PC-3 (cell line): ENCODE results near the gene SCAANT1. TPM values are rescaled to one million over a fixed set of nuclear protein-coding genes. Genes with fewer than 3 reads are reported as not detected.

Source experiments
- ATAC-seq: fragments of 200-7000 bp; cut with Tn5 transposase; 2 replicates; pipeline ENCODE4 v1.9.1; 2020; ENCODE audit warnings: mild to moderate bottlenecking, moderate library complexity
- BruUV-seq: library from RNA; stranded (reverse); fragments of 400-500 nt; replicated peaks from 2 replicates; lab custom pipeline; 2021; lab: Mats Ljungman, UMichigan
- CTCF ChIA-PET: fragments of 300-600 bp; sonication (Branson Sonifier 250); formaldehyde crosslinking; loops from one replicate; lab custom pipeline; 2022; ENCODE audit warnings: antibody characterized with exemption; lab: Charles Lee
- POLR2A ChIA-PET: fragments of 300-600 bp; sonication (Branson Sonifier 250); formaldehyde crosslinking; loops from one replicate; lab custom pipeline; 2022; ENCODE audit warnings: antibody characterized with exemption; ENCODE audit not compliant: unreplicated experiment; lab: Charles Lee
- DNase-seq: peaks from one replicate; pipeline ENCODE4 v3.0.0-alpha.2; 2015
- H2AFZ ChIP-seq: fragments of 300-600 bp; sonication (generic); 2 replicates; pipeline ENCODE4 v1.6.0; 2016; ENCODE audit warnings: antibody characterized with exemption, low read length
- H3F3A ChIP-seq: fragments of 300-600 bp; sonication (generic); one replicate; pipeline ENCODE4 v1.6.0; 2017; ENCODE audit warnings: antibody characterized with exemption, low read length, control low read depth, mild to moderate bottlenecking; ENCODE audit not compliant: unreplicated experiment
- H3K27ac ChIP-seq: fragments of 300-600 bp; sonication (generic); 2 replicates; pipeline ENCODE4 v1.5.1; 2016; ENCODE audit warnings: mild to moderate bottlenecking, low read length
- H3K27me3 ChIP-seq: fragments of 300-600 bp; sonication (generic); 2 replicates; pipeline ENCODE4 v1.6.1; 2016; ENCODE audit warnings: low read length, mixed read lengths
- H3K36me3 ChIP-seq: fragments of 300-600 bp; sonication (generic); 2 replicates; pipeline ENCODE4 v1.6.1; 2016; ENCODE audit warnings: low read depth, mixed run types, low read length, mixed read lengths
- H3K4me1 ChIP-seq: fragments of 300-600 bp; sonication (generic); 2 replicates; pipeline ENCODE4 v1.5.1; 2016; ENCODE audit warnings: low read length; ENCODE audit not compliant: insufficient read depth
- H3K4me2 ChIP-seq: fragments of 300-600 bp; sonication (generic); 2 replicates; pipeline ENCODE4 v1.6.0; 2016; ENCODE audit warnings: low read length
- H3K4me3 ChIP-seq: fragments of 300-600 bp; sonication (generic); 2 replicates; pipeline ENCODE4 v1.5.1; 2016; ENCODE audit warnings: mild to moderate bottlenecking, low read length, mixed read lengths
- H3K79me2 ChIP-seq: fragments of 300-600 bp; sonication (generic); 2 replicates; pipeline ENCODE4 v1.6.1; 2017; ENCODE audit warnings: low read length, mixed read lengths
- H3K9ac ChIP-seq: fragments of 300-600 bp; sonication (generic); 2 replicates; pipeline ENCODE4 v1.6.0; 2016; ENCODE audit warnings: mild to moderate bottlenecking, low read length
- H3K9me2 ChIP-seq: fragments of 300-600 bp; sonication (generic); replicated peaks from 2 replicates; pipeline ENCODE4 v1.6.1; 2016; ENCODE audit warnings: mixed run types, low read length, mixed read lengths
- H3K9me3 ChIP-seq: fragments of 300-600 bp; sonication (generic); 2 replicates; pipeline ENCODE4 v1.6.1; 2016; ENCODE audit warnings: low read length, mixed read lengths
- H4K20me1 ChIP-seq: fragments of 300-600 bp; sonication (generic); 2 replicates; pipeline ENCODE4 v1.6.1; 2016; ENCODE audit warnings: low read length, mixed read lengths
- CTCF ChIP-seq: fragments of 300-600 bp; sonication (generic); conservative IDR thresholded peaks from 2 replicates; pipeline ENCODE4 v1.5.1; 2017; ENCODE audit warnings: antibody characterized with exemption, low read depth, mild to moderate bottlenecking, low read length
- EZH2 ChIP-seq: fragments of 300-600 bp; sonication (generic); IDR thresholded peaks from one replicate; pipeline ENCODE4 v1.6.1; 2017; ENCODE audit warnings: antibody characterized with exemption, mild to moderate bottlenecking, low read length; ENCODE audit not compliant: unreplicated experiment
- EZH2phosphoT487 ChIP-seq: fragments of 300-600 bp; sonication (generic); IDR thresholded peaks from 2 replicates; pipeline ENCODE4 v1.6.1; 2018; ENCODE audit warnings: mild to moderate bottlenecking, antibody characterized with exemption, low read length, borderline replicate concordance
- intact Hi-C: fragments of 100-400 bp; cut with micrococcal nuclease; formaldehyde crosslinking; loops from 2 replicates; pipeline ENCODE4 v1.9.0; 2023
- total RNA-seq: library from RNA; depleted of rRNA; stranded (reverse); fragments of >200 nt; gene quantifications from 2 replicates; pipeline ENCODE4 v1.2.3, GENCODE V29; 2014

SCAANT1 gene
- total RNA-seq, 1 experiment from 2014 or later = not detected

GRCh38 chr3:63922491-63923199 is 10.5 kb upstream of the SCAANT1 start:
- ChIA-PET POLR2A (no interaction called here), CTCF (no interaction called here)
- TF ChIP-seq CTCF = no peak
- no peak for TF ChIP-seq EZH2
- no peak for TF ChIP-seq EZH2phosphoT487
- 0 out of 2 replicates have a peak, but pooled peaks cover 5% of the 10 kb centered on the region for H4K20me1 ChIP-seq
- peaks cover 6% of the 10 kb centered on the region; the same call in 1 of the 2 replicates for H3K36me3 ChIP-seq
- no peaks in the 10 kb centered on the region for H3K9me3 ChIP-seq
- no peaks in the 10 kb centered on the region for H3K9me2 ChIP-seq
- DNase-seq (no peak), ATAC-seq (no peak)
- H3K79me2 ChIP-seq = peaks cover 11% of the 10 kb centered on the region
- H3F3A ChIP-seq = peaks cover 4% of the 10 kb centered on the region
- peaks cover 13% of the 10 kb centered on the region for H3K4me1 ChIP-seq
- H3K9ac ChIP-seq = no peak overlapping the region
- H3K27me3 ChIP-seq = no peaks in the 10 kb centered on the region
- H3K4me3 ChIP-seq = no peak overlapping the region
- no TSS peak for BruUV-seq
- H3K27ac ChIP-seq = no peak overlapping the region
- H2AFZ ChIP-seq = no peak overlapping the region
- intact Hi-C loops = no loop called here
- no peak overlapping the region for H3K4me2 ChIP-seq

GRCh38 chr3:63921741-63922482 is 9.7 kb upstream of the SCAANT1 start:
- H4K20me1 ChIP-seq = 0 out of 2 replicates have a peak, but pooled peaks cover 5% of the 10 kb centered on the region
- no TSS peak for BruUV-seq

More at GRCh38 chr3:63921741-63922482, 9.7 kb upstream of the SCAANT1 start:
- CTCF ChIA-PET = no interaction called here
- intact Hi-C loops = no loop called here
- TF ChIP-seq EZH2phosphoT487 (no peak), CTCF (no peak), EZH2 (no peak)
- no peak overlapping the region for H3K27ac ChIP-seq
- no peaks in the 10 kb centered on the region for H3K27me3 ChIP-seq
- no peak overlapping the region for H2AFZ ChIP-seq
- H3K9me2 ChIP-seq = no peaks in the 10 kb centered on the region
- ATAC-seq = no peak
- POLR2A ChIA-PET = no interaction called here
- peaks cover 11% of the 10 kb centered on the region; the same call in 1 of the 2 replicates for H3K36me3 ChIP-seq
- peaks cover 5% of the 10 kb centered on the region for H3F3A ChIP-seq
- no peak overlapping the region for H3K4me3 ChIP-seq
- no peak for DNase-seq
- H3K4me1 ChIP-seq = peaks cover 13% of the 10 kb centered on the region
- H3K9me3 ChIP-seq = no peaks in the 10 kb centered on the region
- no peak overlapping the region for H3K4me2 ChIP-seq
- no peak overlapping the region for H3K9ac ChIP-seq
- peaks cover 11% of the 10 kb centered on the region for H3K79me2 ChIP-seq
